SJSA1 (cell line): ENCODE measurements around the gene RASAL1. TPM values are rescaled to one million over a fixed set of nuclear protein-coding genes. Genes with fewer than 3 reads are reported as not detected.

ENCODE experiments used
- DNase-seq, 2 experiments: peaks; one replicate each; pipeline ENCODE4 v3.0.0-alpha.2; 2015 to 2020; ENCODE audit warnings: low spot score in 2 of 2, low read depth in 1 of 2
- H3K27ac ChIP-seq: fragments of 250-450 bp; sonication (Bioruptor Pico); 2 replicates; pipeline ENCODE4 v1.5.1; 2020; ENCODE audit warnings: mild to moderate bottlenecking, moderate library complexity
- H3K27me3 ChIP-seq: fragments of 250-450 bp; sonication (Bioruptor Pico); replicated peaks from 2 replicates; pipeline ENCODE4 v1.5.1; 2020; ENCODE audit warnings: mild to moderate bottlenecking, moderate library complexity
- H3K36me3 ChIP-seq: fragments of 250-450 bp; sonication (Bioruptor Pico); 2 replicates; pipeline ENCODE4 v1.5.1; 2020; ENCODE audit warnings: mild to moderate bottlenecking
- H3K4me1 ChIP-seq: fragments of 250-450 bp; sonication (Bioruptor Pico); replicated peaks from 2 replicates; pipeline ENCODE4 v1.6.1; 2021; ENCODE audit warnings: mild to moderate bottlenecking
- H3K4me3 ChIP-seq: fragments of 250-450 bp; sonication (Bioruptor Pico); 2 replicates; pipeline ENCODE4 v1.5.1; 2020; ENCODE audit warnings: mild to moderate bottlenecking
- H3K9me3 ChIP-seq: fragments of 250-450 bp; sonication (Bioruptor Pico); replicated peaks from 2 replicates; pipeline ENCODE4 v1.5.1; 2020; ENCODE audit warnings: mild to moderate bottlenecking
- total RNA-seq: library from RNA; depleted of rRNA; stranded (reverse); fragments of >200 nt; shearing (Covaris generic); gene quantifications from 2 replicates; pipeline ENCODE4 v1.2.3, GENCODE V29; 2014

RASAL1 gene
- total RNA-seq, 1 experiment from 2014 or later: not detected

DNA sequence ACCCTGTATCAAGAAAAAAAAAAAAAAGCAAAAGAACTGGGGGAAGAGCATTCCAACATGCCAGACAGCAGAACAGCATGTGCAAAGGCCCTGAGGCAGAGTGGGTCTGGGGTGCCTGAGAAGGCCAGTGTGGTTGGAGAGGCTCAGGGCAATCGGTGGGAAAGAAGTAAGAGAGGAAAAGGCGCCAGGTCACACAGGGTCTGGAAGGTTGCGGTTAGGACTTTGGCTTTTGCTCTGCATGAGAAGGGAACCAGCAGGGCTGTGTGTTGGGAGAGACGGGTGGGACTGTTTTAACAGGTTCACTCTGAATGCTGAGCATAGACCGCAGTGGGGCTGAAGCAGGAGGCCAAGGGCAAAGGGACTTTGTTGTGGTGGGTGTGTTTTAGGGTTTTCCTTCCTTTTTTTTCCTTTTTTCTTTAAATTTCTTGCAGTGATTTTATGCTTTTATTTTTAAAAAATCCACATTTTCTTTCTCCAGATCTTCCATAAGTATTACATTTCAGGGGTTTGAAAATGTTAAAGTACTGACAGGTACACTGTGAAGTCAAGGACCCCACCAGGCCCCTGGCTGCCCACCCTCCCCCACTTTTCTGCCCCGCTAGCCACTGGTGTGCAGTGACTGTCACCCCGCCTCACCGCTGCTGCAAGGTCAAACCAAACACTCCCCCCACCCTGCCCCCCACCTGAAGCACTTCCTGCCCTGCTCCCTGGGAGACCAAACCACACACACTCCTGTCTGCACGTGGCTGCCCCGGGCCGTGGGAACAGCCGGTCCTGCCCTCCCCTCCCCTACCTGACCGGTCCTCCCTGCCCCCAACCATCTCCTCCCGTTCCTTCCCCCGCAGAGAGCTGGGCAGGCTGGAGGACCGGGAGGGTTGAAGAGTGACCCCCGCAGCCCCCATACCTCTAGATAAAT, 49.1 kb downstream of the RASAL1 start:
- Histone ChIP-seq H3K27me3 (no peaks in the 10 kb centered on the region), H3K27ac (no peak overlapping the region), H3K4me3 (no peak overlapping the region), H3K4me1 (no peaks in the 10 kb centered on the region), H3K36me3 (no peaks in the 10 kb centered on the region), H3K9me3 (no peaks in the 10 kb centered on the region)
- no peak for DNase-seq

DNA sequence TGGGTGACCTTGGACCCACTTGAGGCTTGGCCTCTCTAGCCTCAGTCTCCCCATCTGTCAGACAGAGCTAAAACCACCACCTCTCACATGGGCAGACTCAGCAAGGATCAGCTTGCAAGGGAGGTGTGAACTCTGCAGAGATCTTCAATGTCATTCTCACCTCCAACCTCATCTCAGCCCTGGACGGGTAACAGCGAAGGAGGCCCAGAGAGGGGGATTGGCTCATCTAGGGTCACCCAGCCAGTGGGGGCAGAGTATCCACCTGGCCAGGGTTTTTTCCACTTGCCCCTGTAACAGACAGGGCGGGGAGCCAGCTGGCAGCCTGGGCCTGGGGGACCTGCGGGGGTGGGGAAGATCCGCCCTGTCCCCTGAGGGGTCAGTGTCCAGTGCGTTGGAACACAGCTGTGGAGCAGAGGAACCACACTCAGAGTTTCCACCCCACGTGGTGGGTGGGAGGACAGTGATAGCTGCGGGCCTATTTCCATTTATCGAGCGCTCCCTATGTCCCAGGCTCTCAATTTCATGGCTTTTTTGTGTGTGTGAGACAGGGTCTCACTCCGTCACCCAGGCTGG, 51.6 kb downstream of the RASAL1 start:
- Histone ChIP-seq H3K27me3 (no peaks in the 10 kb centered on the region), H3K9me3 (no peaks in the 10 kb centered on the region), H3K4me3 (no peak overlapping the region), H3K4me1 (no peaks in the 10 kb centered on the region), H3K36me3 (no peaks in the 10 kb centered on the region), H3K27ac (no peak overlapping the region)
- no peak for DNase-seq

DNA sequence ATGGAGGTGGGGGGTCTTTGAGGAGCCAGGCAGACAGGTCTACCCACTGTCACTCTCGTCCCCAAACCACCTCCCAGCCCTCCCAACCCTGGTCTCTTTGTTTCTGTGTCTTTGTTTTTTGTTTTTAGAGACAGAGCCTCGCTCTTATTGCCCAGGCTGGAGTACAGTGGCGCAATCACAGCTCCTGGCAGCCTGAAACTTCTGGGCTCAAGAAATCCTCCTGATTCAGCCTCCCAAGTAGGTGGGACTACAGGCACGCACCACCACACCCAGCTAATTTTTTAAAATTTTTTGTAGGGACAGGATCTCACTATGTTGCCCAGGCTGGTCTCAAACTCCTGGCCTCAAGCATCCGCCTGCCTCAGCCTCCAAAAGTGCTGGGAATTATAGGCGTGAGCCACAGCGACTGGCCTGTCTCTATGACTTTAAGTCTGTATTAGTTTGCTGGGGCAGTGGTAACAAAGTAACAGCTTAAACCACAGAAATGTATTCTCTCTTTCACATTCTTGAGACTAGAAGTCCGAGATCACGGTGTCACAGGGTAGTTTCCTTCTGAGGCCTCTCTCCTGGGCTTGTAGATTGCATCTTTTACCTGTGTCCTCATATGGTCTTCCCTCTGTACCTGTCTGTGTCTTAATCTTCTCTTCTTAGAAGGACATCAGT, 52.9 kb downstream of the RASAL1 start:
- Histone ChIP-seq H3K27ac (no peak overlapping the region), H3K4me1 (no peaks in the 10 kb centered on the region), H3K4me3 (no peak overlapping the region), H3K9me3 (no peaks in the 10 kb centered on the region), H3K27me3 (no peaks in the 10 kb centered on the region), H3K36me3 (no peaks in the 10 kb centered on the region)
- no peak for DNase-seq

DNA sequence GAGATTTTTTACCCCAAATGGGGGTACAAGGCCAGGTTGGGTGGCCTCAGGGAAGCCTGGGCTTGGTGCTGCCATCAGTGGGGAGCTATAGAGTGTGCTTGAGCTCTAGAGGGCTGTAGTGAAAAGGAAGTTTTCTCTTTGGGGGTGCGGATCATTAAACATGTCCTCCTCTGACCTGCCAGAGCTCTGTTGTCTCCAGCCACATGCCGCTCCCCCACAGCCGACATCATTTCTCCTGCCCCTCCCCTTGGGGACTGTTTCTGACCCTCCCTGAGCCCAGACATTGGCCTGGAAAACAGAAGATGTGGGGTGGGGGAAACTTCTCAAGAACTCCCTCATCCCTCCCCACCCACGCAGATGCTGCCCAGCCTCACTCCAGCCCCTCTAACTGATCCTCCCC, 53.7 kb downstream of the RASAL1 start:
- Histone ChIP-seq H3K4me3 (no peak overlapping the region), H3K27me3 (no peaks in the 10 kb centered on the region), H3K9me3 (no peaks in the 10 kb centered on the region), H3K4me1 (no peaks in the 10 kb centered on the region), H3K27ac (no peak overlapping the region), H3K36me3 (no peaks in the 10 kb centered on the region)
- DNase-seq: no peak

DNA sequence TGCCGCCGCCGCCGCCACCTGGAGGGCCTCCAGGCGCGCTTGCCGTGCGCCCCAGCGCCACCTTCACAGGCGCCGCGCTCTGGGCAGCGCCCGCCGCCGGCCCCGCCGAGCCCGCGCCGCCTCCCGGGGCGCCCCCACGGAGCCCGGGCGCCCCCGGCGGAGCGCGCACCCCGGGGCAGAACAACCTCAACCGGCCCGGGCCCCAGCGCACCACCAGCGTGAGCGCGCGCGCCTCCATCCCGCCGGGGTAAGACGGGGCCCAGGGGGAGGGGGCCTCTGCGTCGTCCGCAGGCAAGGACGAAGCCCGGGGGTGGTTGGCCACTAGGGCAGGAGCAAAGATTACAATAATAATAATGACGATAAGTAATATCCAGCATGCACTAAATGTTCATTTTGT, 57.7 kb downstream of the RASAL1 start:
- H3K27me3 ChIP-seq: no peaks in the 10 kb centered on the region
- DNase-seq: no peak
- H3K4me3 ChIP-seq: no peak overlapping the region

DNA sequence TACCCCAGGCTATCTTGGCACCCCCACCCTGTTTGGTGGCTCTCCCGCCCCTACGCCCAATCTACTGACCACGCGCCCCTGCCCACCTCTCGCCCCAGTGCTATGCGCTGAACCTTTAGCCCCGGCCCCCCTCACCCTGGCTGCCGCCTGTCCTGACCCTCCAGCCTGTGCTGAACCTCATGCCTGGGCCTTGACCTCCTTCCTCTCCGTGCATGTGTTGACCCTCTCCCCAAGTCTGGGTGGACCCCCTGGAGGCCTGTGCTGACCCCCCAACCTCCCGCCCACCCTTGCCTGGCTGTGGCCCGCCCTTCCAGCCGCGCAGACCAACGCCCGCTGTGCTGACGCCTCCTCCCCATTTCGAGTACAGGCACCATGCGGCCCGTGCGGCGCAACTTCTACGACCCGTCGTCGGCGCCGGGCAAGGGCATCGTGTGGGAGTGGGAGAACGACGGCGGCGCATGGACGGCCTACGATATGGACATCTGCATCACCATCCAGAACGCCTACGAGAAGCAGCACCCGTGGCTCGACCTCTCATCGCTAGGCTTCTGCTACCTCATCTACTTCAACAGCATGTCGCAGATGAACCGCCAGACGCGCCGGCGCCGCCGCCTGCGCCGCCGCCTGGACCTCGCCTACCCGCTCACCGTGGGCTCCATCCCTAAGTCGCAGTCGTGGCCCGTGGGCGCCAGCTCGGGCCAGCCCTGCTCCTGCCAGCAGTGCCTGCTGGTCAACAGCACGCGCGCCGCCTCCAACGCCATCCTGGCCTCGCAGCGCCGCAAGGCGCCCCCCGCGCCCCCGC, 58.3 kb downstream of the RASAL1 start:
- H3K4me1 ChIP-seq: no peaks in the 10 kb centered on the region
- no peaks in the 10 kb centered on the region for H3K27me3 ChIP-seq

More for the DNA sequence above, 57.7 kb downstream of the RASAL1 start:
- Histone ChIP-seq H3K36me3 (no peaks in the 10 kb centered on the region), H3K9me3 (no peaks in the 10 kb centered on the region), H3K4me1 (no peaks in the 10 kb centered on the region), H3K27ac (no peak overlapping the region)

DNA sequence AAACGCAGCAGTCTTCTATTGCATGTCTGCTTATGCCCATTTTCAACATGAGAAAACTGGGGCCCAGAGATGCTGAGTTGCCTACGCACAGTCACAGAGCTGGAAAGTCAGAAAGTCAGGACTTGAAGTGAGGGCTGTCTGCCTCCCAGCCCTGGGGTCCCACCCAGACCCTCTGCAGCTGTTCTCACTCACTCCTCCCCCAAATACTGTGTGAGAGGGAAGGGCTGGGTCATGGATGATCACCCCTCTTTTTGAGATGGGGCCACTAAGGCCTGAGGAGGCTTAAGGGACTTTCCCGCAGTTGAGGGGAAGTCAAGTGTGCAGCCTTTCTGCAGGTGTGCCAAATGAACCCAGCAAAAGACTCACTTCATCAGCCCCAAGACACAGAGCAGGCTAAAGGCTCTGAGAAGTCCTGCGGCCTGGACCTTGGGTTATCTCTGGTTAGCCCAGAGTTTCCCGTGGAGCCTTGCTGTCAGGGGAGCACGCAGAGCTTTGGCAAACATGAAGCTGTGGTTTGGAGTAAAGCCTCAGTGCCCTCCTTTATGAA, 60.4 kb downstream of the RASAL1 start:
- no peak for DNase-seq
- Histone ChIP-seq H3K27me3 (no peaks in the 10 kb centered on the region), H3K9me3 (no peaks in the 10 kb centered on the region), H3K4me1 (no peaks in the 10 kb centered on the region), H3K4me3 (no peak overlapping the region), H3K36me3 (no peaks in the 10 kb centered on the region), H3K27ac (no peak overlapping the region)

More for the DNA sequence above, 58.3 kb downstream of the RASAL1 start:
- H3K9me3 ChIP-seq: no peaks in the 10 kb centered on the region
- H3K4me3 ChIP-seq: no peak overlapping the region
- H3K27ac ChIP-seq: no peak overlapping the region
- no peaks in the 10 kb centered on the region for H3K36me3 ChIP-seq
- DNase-seq: no peak

DNA sequence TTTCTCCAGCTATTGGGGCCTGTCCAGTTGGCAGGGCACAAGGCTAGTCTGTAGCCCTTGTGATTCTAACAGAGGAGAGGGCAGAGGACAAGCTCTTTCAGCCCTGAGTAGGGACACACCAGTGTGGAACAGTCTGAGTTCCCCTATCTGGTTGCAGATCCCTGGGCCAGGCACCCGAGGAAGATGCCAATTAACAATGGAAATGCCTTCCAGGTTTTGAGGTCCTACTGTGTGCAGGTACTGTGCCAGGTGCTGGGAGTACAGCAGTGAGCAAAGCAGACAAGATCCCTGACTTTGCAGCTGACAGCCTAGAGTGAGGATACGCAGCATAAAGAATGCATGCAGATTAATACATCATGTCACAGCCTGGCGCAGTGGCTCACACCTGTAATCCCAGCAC, 62.0 kb downstream of the RASAL1 start:
- Histone ChIP-seq H3K27me3 (no peaks in the 10 kb centered on the region), H3K4me1 (no peaks in the 10 kb centered on the region), H3K4me3 (no peak overlapping the region), H3K27ac (no peak overlapping the region), H3K36me3 (no peaks in the 10 kb centered on the region), H3K9me3 (no peaks in the 10 kb centered on the region)
- DNase-seq: no peak

DNA sequence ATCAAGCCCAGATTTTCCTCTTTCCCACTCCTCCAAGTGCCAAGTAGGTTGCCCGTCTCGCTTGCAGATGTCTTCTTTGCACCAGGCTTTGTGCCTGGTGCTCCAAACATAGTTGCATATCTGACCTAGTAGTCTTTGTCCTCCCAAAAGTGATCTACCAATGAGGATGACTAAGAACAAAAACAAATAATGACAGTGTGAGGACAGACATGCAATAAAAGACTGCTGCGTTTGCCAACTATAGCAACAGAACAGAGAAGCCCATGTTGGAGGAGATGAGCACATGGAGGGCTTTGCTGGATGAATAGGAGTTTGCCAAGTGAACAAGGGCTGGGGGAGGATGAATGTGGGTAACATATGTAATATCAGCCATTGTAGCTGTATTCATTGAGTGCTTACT, 63.4 kb downstream of the RASAL1 start:
- H3K27me3 ChIP-seq: no peaks in the 10 kb centered on the region
- H3K4me3 ChIP-seq: no peak overlapping the region
- no peaks in the 10 kb centered on the region for H3K9me3 ChIP-seq
- no peak overlapping the region for H3K27ac ChIP-seq
- no peak for DNase-seq
- no peaks in the 10 kb centered on the region for H3K36me3 ChIP-seq
- H3K4me1 ChIP-seq: no peaks in the 10 kb centered on the region

DNA sequence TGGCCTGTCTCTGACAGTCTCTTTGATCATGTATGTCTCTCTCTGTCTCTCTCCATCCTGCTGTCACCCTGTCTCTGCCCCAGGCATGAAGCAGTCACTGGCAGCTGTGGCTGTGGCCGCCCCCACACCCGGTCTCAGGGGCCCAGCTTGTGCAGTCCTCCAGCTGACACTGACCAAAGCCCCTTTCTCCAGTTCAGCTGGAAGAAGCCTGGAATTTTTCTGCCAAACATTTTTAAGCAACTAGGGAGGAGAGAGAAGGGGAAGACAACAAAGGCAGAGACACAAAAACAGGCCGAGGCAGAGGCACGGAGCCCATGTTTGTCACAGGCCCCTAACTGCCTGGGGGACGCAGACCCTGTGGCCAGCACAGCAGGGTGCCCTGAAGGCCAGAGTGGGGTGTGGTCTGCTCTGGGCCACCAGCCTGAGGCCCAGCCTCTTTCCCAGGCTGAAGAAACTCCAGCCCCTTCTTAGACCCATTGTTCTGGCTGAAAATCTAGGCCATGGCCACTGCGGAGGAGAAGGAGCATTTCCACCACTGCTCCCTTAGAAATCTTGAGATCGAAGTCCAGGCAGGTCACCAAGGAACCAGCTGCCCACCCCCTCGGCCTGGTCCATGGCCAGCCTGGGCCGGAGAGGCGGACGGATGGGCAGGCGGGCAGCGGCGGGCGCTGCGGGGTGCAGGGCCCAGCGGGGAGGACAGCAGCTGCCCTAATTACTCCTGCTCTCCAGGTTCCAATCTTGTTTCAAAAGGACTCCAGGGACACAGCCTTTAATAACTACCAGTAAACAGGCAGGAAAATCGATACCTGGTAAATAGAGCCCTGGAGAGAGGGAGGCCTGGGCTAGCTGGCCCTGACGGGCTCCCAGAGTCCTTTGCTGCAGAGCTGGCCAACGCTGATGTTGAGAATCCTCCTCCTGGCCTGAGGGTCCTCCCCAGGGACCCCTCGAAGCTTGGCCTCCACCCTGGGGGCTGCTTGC, 64.1 kb downstream of the RASAL1 start:
- Histone ChIP-seq H3K4me1 (no peaks in the 10 kb centered on the region), H3K9me3 (no peaks in the 10 kb centered on the region), H3K4me3 (no peak overlapping the region), H3K36me3 (no peaks in the 10 kb centered on the region), H3K27ac (no peak overlapping the region), H3K27me3 (no peaks in the 10 kb centered on the region)
- DNase-seq: no peak

DNA sequence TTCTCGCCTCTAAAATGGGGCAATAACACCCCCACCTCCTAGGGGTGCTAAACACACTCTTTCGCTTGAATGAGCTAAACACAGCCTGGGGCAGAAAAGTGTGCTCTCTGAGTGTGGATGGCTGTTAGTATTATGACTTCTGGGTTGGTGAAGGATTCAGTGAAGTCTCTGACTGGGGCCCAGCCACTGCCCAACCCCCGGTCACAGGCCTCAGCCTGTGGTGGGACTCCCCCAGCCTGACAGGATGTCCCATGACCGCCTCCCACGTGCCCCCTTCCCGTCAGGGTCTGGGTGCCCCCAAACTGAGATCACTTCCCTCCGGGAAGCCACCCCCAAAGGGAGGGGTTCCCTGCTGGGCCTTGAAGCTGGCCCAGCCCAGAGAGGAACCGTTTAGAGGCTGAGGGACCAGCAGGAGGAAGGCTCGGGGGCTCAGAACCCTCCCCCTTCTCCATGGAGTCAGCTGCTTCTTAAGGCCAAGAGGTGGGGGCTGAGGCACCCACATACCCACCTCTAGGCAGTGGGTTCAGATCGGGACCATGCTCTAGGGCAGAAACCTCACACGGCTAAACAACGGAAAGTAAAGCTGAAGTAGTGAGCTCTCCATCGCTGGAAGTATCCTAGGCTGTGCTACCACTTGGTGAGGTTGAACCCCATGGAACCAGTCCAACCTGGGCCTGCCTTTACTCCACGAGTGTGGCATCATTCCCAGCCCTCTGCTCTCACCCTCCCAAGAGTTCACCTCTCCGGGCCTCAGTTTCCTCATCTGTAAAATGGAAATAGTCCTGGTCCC, 65.2 kb downstream of the RASAL1 start:
- Histone ChIP-seq H3K27me3 (no peaks in the 10 kb centered on the region), H3K27ac (no peak overlapping the region), H3K9me3 (no peaks in the 10 kb centered on the region), H3K36me3 (no peaks in the 10 kb centered on the region), H3K4me1 (no peaks in the 10 kb centered on the region), H3K4me3 (no peak overlapping the region)
- DNase-seq: no peak

DNA sequence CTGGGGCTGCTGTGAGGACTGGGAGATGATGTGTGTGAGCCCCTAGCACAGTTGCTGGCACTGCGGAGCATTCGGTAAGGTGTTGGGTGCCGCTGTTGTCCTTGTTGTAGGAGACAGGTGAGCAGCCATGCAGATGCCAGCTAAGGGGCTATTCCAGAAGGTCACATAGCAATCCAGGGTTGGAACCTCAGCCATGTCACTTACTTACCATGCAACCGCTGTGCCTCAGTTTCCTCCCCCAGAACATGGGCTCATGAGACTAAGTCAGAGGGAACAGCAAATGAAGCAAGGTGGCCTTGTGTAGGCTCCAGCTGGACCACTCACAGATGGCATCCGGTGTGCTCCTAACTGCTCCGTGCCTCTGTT, 65.8 kb downstream of the RASAL1 start:
- Histone ChIP-seq H3K27me3 (no peaks in the 10 kb centered on the region), H3K4me1 (no peaks in the 10 kb centered on the region), H3K36me3 (no peaks in the 10 kb centered on the region), H3K4me3 (no peak overlapping the region), H3K9me3 (no peaks in the 10 kb centered on the region), H3K27ac (no peak overlapping the region)
- no peak for DNase-seq
